Measurements from ENCODE around the gene ABHD16B. TPM values are rescaled to one million over a fixed set of nuclear protein-coding genes. Genes with fewer than 3 reads are reported as not detected.

ABHD16B gene
- total and polyA plus RNA-seq, 2 of the 13 experiments (the other 11 are each of a cell fraction or from before 2014, with no cell fraction given): not detected

DNA sequence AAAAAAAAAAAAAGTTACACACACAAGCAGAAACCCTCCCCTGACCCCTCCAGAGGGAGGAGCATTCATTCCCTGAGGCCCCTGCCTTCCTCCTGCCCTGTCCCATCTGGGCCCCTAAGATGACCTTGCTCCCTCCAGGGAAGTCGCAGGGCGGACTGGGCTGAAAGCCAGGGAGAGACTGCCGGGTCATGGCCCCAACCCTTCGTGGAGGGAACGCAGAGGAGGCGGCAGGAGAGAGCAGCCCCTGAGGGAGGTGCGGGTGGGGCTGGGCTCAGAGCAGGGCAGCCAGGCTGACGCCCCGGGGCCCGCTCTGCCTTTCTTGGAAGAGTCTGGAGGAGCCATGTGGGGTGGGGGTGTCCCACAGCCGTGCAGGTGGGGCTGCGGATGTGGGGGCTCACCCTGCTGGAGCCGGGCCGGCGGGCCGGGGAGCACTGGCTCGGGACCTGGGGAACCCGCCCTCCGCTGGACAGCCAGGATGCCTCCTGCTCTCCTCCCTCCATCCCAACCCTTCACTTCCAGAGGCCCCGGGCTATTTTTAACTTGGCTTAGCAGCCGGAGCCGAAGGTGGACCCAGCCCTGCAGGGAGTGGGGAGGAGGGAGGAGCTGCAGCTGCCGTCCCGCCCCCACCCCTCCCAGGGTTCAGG, 15.0 kb upstream of the ABHD16B start (continued):
- TF ChIP-seq ZNF629 (CRISPR knock-in tag; conservative IDR thresholded peaks at IDR 0.05) (no peak), ZNF30 (CRISPR knock-in tag; IDR thresholded peaks at IDR 0.05) (no peak), TOPORS (CRISPR knock-in tag; IDR thresholded peaks at IDR 0.05) (no peak), RXRA (CRISPR knock-in tag; IDR thresholded peaks at IDR 0.05) (peak; percentile 83; the same call in 1 of the 2 replicates), ZSCAN31 (CRISPR knock-in tag; IDR thresholded peaks at IDR 0.05; ENCODE audit: low read depth) (peak; percentile 50; the same call in 1 of the 2 replicates), KDM4B (CRISPR knock-in tag; IDR thresholded peaks at IDR 0.05) (no peak), BHLHE40 (IDR thresholded peaks at IDR 0.05; ENCODE audit: low read length) (no peak), ZNF501 (CRISPR knock-in tag; IDR thresholded peaks at IDR 0.05) (0 out of 2 replicates have a peak, but pooled peaks have one; percentile 16), ARHGAP35 (CRISPR knock-in tag; IDR thresholded peaks at IDR 0.05; ENCODE audit: borderline replicate concordance) (no peak), MTF1 (CRISPR knock-in tag; IDR thresholded peaks at IDR 0.05) (no peak), ERF (CRISPR knock-in tag; IDR thresholded peaks at IDR 0.05) (no peak), ZNF256 (CRISPR knock-in tag; conservative IDR thresholded peaks at IDR 0.05) (no peak), ATF7 (IDR thresholded peaks at IDR 0.05) (no peak), ATF7 (CRISPR knock-in tag; IDR thresholded peaks at IDR 0.05) (no peak), DR1 (CRISPR knock-in tag; IDR thresholded peaks at IDR 0.05) (no peak), ZNF460 (CRISPR knock-in tag; IDR thresholded peaks at IDR 0.05; ENCODE audit: borderline replicate concordance) (no peak), ZNF816 (CRISPR knock-in tag; IDR thresholded peaks at IDR 0.05; ENCODE audit: borderline replicate concordance) (no peak), STAG1 (CRISPR knock-in tag; IDR thresholded peaks at IDR 0.05) (no peak), HDAC1 (CRISPR knock-in tag; IDR thresholded peaks at IDR 0.05) (peak; percentile 62), ATAD3A (CRISPR knock-in tag; IDR thresholded peaks at IDR 0.05) (no peak), FLYWCH1 (CRISPR knock-in tag; IDR thresholded peaks at IDR 0.05) (no peak), ZNF101 (CRISPR knock-in tag; IDR thresholded peaks at IDR 0.05; ENCODE audit: borderline replicate concordance, low read depth) (no peak)
- TF ChIP-seq, protein P1, sequence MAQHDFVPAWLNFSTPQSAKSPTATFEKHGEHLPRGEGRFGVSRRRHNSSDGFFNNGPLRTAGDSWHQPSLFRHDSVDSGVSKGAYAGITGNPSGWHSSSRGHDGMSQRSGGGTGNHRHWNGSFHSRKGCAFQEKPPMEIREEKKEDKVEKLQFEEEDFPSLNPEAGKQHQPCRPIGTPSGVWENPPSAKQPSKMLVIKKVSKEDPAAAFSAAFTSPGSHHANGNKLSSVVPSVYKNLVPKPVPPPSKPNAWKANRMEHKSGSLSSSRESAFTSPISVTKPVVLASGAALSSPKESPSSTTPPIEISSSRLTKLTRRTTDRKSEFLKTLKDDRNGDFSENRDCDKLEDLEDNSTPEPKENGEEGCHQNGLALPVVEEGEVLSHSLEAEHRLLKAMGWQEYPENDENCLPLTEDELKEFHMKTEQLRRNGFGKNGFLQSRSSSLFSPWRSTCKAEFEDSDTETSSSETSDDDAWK (CRISPR knock-in tag; IDR thresholded peaks at IDR 0.05): no peak
- TF ChIP-seq, protein P2, sequence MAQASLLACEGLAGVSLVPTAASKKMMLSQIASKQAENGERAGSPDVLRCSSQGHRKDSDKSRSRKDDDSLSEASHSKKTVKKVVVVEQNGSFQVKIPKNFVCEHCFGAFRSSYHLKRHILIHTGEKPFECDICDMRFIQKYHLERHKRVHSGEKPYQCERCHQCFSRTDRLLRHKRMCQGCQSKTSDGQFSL (CRISPR knock-in tag; IDR thresholded peaks at IDR 0.05): no peak
- TF ChIP-seq, protein P3, sequence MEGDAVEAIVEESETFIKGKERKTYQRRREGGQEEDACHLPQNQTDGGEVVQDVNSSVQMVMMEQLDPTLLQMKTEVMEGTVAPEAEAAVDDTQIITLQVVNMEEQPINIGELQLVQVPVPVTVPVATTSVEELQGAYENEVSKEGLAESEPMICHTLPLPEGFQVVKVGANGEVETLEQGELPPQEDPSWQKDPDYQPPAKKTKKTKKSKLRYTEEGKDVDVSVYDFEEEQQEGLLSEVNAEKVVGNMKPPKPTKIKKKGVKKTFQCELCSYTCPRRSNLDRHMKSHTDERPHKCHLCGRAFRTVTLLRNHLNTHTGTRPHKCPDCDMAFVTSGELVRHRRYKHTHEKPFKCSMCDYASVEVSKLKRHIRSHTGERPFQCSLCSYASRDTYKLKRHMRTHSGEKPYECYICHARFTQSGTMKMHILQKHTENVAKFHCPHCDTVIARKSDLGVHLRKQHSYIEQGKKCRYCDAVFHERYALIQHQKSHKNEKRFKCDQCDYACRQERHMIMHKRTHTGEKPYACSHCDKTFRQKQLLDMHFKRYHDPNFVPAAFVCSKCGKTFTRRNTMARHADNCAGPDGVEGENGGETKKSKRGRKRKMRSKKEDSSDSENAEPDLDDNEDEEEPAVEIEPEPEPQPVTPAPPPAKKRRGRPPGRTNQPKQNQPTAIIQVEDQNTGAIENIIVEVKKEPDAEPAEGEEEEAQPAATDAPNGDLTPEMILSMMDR (CRISPR knock-in tag; IDR thresholded peaks at IDR 0.05): peak; percentile 30
- TF ChIP-seq, protein P4, sequence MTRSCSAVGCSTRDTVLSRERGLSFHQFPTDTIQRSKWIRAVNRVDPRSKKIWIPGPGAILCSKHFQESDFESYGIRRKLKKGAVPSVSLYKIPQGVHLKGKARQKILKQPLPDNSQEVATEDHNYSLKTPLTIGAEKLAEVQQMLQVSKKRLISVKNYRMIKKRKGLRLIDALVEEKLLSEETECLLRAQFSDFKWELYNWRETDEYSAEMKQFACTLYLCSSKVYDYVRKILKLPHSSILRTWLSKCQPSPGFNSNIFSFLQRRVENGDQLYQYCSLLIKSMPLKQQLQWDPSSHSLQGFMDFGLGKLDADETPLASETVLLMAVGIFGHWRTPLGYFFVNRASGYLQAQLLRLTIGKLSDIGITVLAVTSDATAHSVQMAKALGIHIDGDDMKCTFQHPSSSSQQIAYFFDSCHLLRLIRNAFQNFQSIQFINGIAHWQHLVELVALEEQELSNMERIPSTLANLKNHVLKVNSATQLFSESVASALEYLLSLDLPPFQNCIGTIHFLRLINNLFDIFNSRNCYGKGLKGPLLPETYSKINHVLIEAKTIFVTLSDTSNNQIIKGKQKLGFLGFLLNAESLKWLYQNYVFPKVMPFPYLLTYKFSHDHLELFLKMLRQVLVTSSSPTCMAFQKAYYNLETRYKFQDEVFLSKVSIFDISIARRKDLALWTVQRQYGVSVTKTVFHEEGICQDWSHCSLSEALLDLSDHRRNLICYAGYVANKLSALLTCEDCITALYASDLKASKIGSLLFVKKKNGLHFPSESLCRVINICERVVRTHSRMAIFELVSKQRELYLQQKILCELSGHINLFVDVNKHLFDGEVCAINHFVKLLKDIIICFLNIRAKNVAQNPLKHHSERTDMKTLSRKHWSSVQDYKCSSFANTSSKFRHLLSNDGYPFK (CRISPR knock-in tag; IDR thresholded peaks at IDR 0.05; ENCODE audit: borderline replicate concordance): 0 out of 2 replicates have a peak, but pooled peaks have one; percentile 11

All from HepG2 (cell line).